Measurements from ENCODE around the gene PTGR2. TPM values are rescaled to one million over a fixed set of nuclear protein-coding genes. Genes with fewer than 3 reads are reported as not detected.
"Not testable (repeated sequence)": the region's sequence is repeated elsewhere in the genome, so short reads cannot be mapped to it uniquely, and the experiment has no call there.

Gene PTGR2
- total RNA-seq, 1 donor from 2014 or later = 9.6 TPM

GRCh38 chr14:73824536-73824935 is 27.1 kb upstream of the PTGR2 start:
- Mint-ChIP-seq H3K27me3 (no peaks in the 10 kb centered on the region), H3K36me3 (no peaks in the 10 kb centered on the region), H3K9me3 (no peaks in the 10 kb centered on the region), H3K4me3 (no peak overlapping the region), H3K27ac (no peak overlapping the region), H3K4me1 (ENCODE audit: unreplicated experiment) (peaks cover 5% of the 10 kb centered on the region)
- TF ChIP-seq CTCF (conservative IDR thresholded peaks at IDR 0.05) = no peak
- DNase-seq (ENCODE audit: extremely low spot score, unreplicated experiment) = no peak

GRCh38 chr14:73825551-73826188 is 26.0 kb upstream of the PTGR2 start:
- DNase-seq (ENCODE audit: extremely low spot score, unreplicated experiment) = peak; percentile 76
- Mint-ChIP-seq H3K36me3 (no peaks in the 10 kb centered on the region), H3K9me3 (no peaks in the 10 kb centered on the region), H3K27me3 (no peaks in the 10 kb centered on the region), H3K4me3 (no peak overlapping the region), H3K4me1 (ENCODE audit: unreplicated experiment) (peaks cover 5% of the 10 kb centered on the region), H3K27ac (no peak overlapping the region)
- peak; percentile 90 for TF ChIP-seq CTCF (conservative IDR thresholded peaks at IDR 0.05)

- not testable (repeated sequence) for H3K4me3 Mint-ChIP-seq
- TF ChIP-seq CTCF (conservative IDR thresholded peaks at IDR 0.05) = peak; percentile 28
Observed at GRCh38 chr14:73827190-73827589, 24.4 kb upstream of the PTGR2 start.

GRCh38 chr14:73829071-73829470 is 22.6 kb upstream of the PTGR2 start:
- H3K4me1 Mint-ChIP-seq (ENCODE audit: unreplicated experiment) = peaks cover 16% of the 10 kb centered on the region
- H3K9me3 Mint-ChIP-seq = no peaks in the 10 kb centered on the region
- H3K27me3 Mint-ChIP-seq = no peaks in the 10 kb centered on the region
- DNase-seq (ENCODE audit: extremely low spot score, unreplicated experiment) = no peak
- no peak for TF ChIP-seq CTCF (conservative IDR thresholded peaks at IDR 0.05)
- H3K36me3 Mint-ChIP-seq = no peaks in the 10 kb centered on the region
- no peak overlapping the region for H3K27ac Mint-ChIP-seq
- H3K4me3 Mint-ChIP-seq = no peak overlapping the region

More at GRCh38 chr14:73827190-73827589, 24.4 kb upstream of the PTGR2 start:
- not testable (repeated sequence) for DNase-seq (ENCODE audit: extremely low spot score, unreplicated experiment); H3K4me1 Mint-ChIP-seq (ENCODE audit: unreplicated experiment); H3K27me3 Mint-ChIP-seq; H3K9me3 Mint-ChIP-seq; H3K27ac Mint-ChIP-seq; H3K36me3 Mint-ChIP-seq

GRCh38 chr14:73829526-73830431 is 21.9 kb upstream of the PTGR2 start:
- Mint-ChIP-seq H3K36me3 (no peaks in the 10 kb centered on the region), H3K27me3 (no peaks in the 10 kb centered on the region), H3K4me1 (ENCODE audit: unreplicated experiment) (peaks cover 17% of the 10 kb centered on the region), H3K27ac (no peak overlapping the region), H3K9me3 (no peaks in the 10 kb centered on the region), H3K4me3 (no peak overlapping the region)
- no peak for TF ChIP-seq CTCF (conservative IDR thresholded peaks at IDR 0.05)
- DNase-seq (ENCODE audit: extremely low spot score, unreplicated experiment) = no peak

Data from type B pancreatic cell (in vitro differentiated cells).